Lower leg skin (tissue), 4 donors: Measurements from ENCODE around the gene TMEM117. TPM values are rescaled to one million over a fixed set of nuclear protein-coding genes. Genes with fewer than 3 reads are reported as not detected.

Experiments used
- DNase-seq, 2 donors: peaks; one replicate each; pipeline ENCODE4 v3.0.0-alpha.2; 2019; ENCODE audit warnings: low spot score in 2 of 2
- H3K4me3 ChIP-seq: fragments of 200-600 bp; sonication (generic); 2 replicates; pipeline ENCODE4 v1.5.1; 2017; ENCODE audit warnings: mild to moderate bottlenecking, low read depth; ENCODE audit not compliant: poor library complexity, severe bottlenecking
- POLR2A ChIP-seq, 2 donors: fragments of 450-650 bp; IDR thresholded peaks; one replicate each; pipeline ENCODE4 v1.6.1; 2016 to 2017; ENCODE audit warnings: antibody characterized with exemption in 2 of 2, mild to moderate bottlenecking in 1 of 2, moderate library complexity in 1 of 2
- WGBS, 2 donors: methylation state at CpG; one replicate each; pipeline ENCODE4 v1.1.5; 2018; 5-methylcytosine and 5-hydroxymethylcytosine counted together
- intact Hi-C: fragments of 100-400 bp; cut with DNase I; formaldehyde crosslinking; loops from one replicate; pipeline ENCODE4 v1.15.0; 2023; ENCODE audit warnings: low total_unique reads
- total RNA-seq, 4 donors: library from RNA; depleted of rRNA; stranded (reverse); fragments of >200 nt; gene quantifications; one replicate each; pipeline ENCODE4 v1.1.0, GENCODE V29; 2016
- TF ChIP-seq, protein P1 (sequence below), 3 donors: fragments of 450-650 bp; IDR thresholded peaks; one replicate each; pipeline ENCODE4 v1.5.1; 2016; ENCODE audit warnings: antibody characterized with exemption in 3 of 3, mild to moderate bottlenecking in 3 of 3, moderate library complexity in 2 of 3

TMEM117 gene
- 10 to 100 TPM; 19.9 to 27.8 (median 24.3) TPM for total RNA-seq

DNA sequence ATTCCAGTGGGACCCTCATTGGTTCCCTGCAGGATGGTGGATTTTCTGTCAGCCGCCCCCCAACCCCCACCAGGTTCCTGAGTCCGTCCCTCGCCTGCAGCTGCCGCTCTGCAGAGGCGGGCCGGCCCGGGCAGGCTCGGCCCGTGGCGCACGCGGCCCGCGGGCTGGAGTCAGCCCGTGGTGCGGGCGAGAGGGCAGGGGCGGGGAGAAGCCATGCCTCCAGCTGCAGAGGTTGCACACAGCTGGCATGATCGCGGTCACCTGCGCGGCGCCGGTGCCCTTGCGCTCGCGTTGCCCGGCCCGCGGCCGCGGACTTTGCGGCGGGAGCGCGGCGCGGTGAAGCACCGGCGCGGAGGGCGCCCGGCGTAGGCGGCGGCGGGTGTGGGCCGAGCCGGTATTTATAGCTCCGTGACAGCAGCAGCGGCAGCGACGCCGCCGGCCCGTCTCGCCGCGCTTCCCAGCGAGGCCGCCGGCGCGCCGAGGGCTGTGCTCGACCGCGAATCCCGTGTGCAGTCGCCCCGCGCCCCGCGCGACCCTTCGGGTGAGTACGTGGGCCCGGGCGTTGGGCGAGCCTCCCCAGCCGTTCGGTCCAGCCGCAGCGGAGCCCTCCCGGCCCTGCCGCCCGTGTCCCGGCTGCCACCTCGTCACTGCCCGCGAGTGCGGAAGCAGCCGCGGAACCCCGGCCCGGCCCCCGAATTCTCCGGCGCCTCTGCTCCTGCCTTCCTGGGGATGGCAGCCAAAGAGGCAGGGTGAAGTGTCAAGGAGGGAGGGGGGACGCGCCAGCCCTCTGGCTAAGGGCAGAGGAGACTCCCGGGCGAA lies at the start of gene TMEM117:
TSS of gene TMEM117 (plus strand) at position 426 of the 819 bp plus-strand sequence.
- DNase-seq = peak; percentile 65 to 95
- H3K4me3 ChIP-seq = peak within 1 kb of the TSS; percentile 57
- TF ChIP-seq POLR2A (IDR thresholded peaks at IDR 0.05) = no peak
- TF ChIP-seq, protein P1, sequence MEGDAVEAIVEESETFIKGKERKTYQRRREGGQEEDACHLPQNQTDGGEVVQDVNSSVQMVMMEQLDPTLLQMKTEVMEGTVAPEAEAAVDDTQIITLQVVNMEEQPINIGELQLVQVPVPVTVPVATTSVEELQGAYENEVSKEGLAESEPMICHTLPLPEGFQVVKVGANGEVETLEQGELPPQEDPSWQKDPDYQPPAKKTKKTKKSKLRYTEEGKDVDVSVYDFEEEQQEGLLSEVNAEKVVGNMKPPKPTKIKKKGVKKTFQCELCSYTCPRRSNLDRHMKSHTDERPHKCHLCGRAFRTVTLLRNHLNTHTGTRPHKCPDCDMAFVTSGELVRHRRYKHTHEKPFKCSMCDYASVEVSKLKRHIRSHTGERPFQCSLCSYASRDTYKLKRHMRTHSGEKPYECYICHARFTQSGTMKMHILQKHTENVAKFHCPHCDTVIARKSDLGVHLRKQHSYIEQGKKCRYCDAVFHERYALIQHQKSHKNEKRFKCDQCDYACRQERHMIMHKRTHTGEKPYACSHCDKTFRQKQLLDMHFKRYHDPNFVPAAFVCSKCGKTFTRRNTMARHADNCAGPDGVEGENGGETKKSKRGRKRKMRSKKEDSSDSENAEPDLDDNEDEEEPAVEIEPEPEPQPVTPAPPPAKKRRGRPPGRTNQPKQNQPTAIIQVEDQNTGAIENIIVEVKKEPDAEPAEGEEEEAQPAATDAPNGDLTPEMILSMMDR (IDR thresholded peaks at IDR 0.05) = no peak
- 0% methylated on average over 7 to 98 of the region's 103 CpGs for WGBS, 2 donors
- intact Hi-C loops = no loop called here

DNA sequence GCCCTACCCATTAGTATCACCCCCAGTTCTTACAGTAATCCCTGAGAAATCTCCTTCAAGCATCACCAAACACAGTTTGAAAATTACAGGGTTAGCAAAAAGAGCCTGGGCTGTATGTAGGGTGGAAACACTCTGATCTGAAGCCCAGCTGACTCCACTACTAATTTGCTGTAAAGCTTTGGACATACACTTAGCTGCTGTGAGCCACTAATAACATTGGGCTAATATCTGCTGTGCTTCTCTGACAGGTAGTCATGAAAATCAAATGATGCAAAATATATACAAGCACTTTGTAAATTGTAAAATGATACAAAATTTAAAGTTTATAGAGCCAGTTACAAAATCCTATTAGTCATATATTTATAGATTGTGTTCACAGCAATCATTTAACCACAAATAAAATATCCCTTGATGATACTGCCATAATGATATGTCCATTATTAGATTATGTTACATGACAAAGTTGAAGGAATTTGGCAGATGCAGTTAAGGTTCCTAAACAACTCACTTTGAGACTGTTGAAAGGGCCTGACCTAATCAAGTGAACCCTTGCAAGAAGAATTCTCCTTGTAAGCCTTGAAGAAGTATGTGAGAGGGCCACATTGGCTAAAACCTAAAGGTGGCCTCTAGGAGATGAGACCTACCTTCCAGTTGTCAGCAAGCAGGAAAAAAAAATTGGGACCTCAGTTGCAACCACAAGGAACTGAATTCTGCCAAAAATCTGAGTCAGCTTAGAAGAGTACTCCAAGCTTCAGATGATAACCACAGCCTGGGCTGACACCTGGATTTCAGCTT lies 48.8 kb upstream of the TMEM117 start:
- H3K4me3 ChIP-seq = no peak overlapping the region
- intact Hi-C loops = no loop called here
- TF ChIP-seq, protein P1 (IDR thresholded peaks at IDR 0.05) = no peak
- TF ChIP-seq POLR2A (IDR thresholded peaks at IDR 0.05) = no peak

DNA sequence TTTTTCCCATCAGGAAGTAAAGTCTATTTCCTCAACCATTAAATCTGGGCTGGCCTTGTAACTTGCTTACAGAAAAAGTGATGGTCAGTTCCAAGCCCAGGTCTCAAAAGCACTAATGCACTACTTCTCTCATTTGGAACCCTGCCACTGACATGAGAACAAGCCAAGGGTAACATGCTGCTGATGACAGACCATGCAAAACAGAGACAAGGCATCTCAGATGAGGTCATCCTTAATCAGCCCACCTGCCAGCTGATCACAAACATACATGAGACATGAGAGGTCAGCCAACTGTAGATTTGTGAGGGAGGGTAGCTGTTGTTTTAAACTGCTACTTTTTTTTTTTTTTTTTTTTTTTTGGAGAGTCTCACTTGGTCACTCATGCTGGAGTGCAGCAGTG lies 45.9 kb upstream of the TMEM117 start:
- TF ChIP-seq POLR2A (IDR thresholded peaks at IDR 0.05) = no peak
- TF ChIP-seq, protein P1 (IDR thresholded peaks at IDR 0.05) = no peak
- intact Hi-C loops = no loop called here
- DNase-seq = no peak
- H3K4me3 ChIP-seq = no peak overlapping the region

More for the DNA sequence above, 48.8 kb upstream of the TMEM117 start:
- DNase-seq = no peak

DNA sequence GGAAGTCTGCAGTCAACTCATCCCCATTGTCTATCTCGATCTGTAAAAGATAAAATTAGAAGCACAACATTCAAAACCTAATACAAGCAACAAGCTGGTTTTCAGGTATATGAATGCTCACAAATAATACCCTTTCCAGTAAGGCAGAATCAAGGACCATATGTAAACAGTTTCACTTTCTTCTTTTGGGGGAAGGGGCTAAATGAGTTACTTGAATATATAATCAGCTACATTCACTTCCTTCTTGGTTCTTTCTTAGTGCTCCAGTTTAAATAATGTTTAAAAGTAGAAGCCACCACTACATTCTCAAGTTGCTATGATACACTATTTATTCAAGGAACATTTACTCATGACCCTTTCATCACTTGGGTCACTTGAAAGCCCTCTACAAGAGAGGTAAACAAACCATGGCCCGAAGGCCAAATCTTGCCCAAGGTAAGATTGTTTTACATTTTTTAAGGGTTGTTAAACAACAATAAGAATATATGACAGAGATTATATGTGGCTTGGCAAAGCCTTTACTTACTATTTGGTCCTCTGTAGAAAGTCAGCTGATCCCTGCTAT lies 40.1 kb upstream of the TMEM117 start:
- WGBS, 2 donors = 85 to 86% methylated on average over 2 of the region's 2 CpGs
- no peak for DNase-seq
- TF ChIP-seq, protein P1 (IDR thresholded peaks at IDR 0.05) = no peak
- TF ChIP-seq POLR2A (IDR thresholded peaks at IDR 0.05) = no peak
- no peak overlapping the region for H3K4me3 ChIP-seq
- intact Hi-C loops = no loop called here

DNA sequence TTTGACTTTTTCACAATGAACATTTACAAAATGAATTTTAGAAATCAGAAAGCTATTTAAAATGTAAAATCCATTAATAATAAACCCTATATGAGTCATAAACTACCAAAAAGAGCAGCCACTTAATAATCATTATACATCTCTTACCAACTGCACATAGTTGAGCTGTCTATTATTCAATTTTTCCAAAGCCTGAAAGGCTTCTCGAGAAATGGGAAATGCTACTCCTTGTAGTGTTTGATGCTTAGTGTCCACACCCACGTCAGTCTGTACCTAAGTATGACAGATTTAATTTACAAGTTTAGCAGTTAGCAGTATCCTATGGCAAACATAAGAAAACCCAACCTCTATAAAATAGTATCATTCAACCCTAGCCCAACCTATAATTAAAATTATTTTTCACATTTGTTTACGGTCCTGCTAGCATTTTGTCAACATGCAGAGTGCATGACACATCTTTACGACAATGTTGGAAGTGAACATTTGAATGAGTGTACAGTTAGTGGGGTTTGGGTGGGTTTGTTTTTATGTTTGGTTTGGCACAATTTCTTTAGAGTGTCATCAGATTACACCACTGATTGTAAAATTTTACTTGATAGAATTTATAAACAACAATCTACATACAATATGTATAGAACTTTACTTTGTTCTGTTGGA lies 38.2 kb upstream of the TMEM117 start:
- WGBS, 2 donors = 78 to 85% methylated on average over 4 of the region's 4 CpGs
- TF ChIP-seq, protein P1 (IDR thresholded peaks at IDR 0.05) = no peak
- TF ChIP-seq POLR2A (IDR thresholded peaks at IDR 0.05) = no peak
- intact Hi-C loops = no loop called here

More for the DNA sequence above, 38.2 kb upstream of the TMEM117 start:
- no peak for DNase-seq
- H3K4me3 ChIP-seq = no peak overlapping the region
